ENCODE measurements around the gene DSCAM. TPM values are rescaled to one million over a fixed set of nuclear protein-coding genes. Genes with fewer than 3 reads are reported as not detected.

DSCAM gene
- total and polyA plus RNA-seq, 2 donors (not counting 1 experiment from before 2014, with no cell fraction given) = not detected

- H3K4me3 ChIP-seq (ENCODE audit: control extremely low read depth in 1 of 5, extremely low read depth in 1 of 5, insufficient read depth in 1 of 5, low read depth in 2 of 5, low read length in 4 of 5) = no peak overlapping the region
- H3K9me3 ChIP-seq (ENCODE audit: control extremely low read depth in 1 of 3, control insufficient read depth in 2 of 3, insufficient read depth in 1 of 3, low read length in 2 of 3) = peaks cover 0 to 19% (median 0%) of the 10 kb centered on the region in 3 donors
- WGBS (ENCODE audit: insufficient coverage) = 91% methylated on average over 4 of the region's 5 CpGs
- TF ChIP-seq CTCF (IDR thresholded peaks at IDR 0.05) = no peak
- TF ChIP-seq EZH2 (IDR thresholded peaks at IDR 0.05; ENCODE audit: borderline replicate concordance, insufficient read depth, low read depth, low read length, poor library complexity, severe bottlenecking) = no peak
- H3K27me3 ChIP-seq (replicated peaks in 1 of 4; ENCODE audit: control extremely low read depth in 1 of 4, control insufficient read depth in 3 of 4, insufficient read depth in 4 of 4, low read length in 3 of 4) = peaks cover 0 to 19% (median 6%) of the 10 kb centered on the region in 4 experiments
- no peak for ATAC-seq (ENCODE audit: low read depth)
- H2AFZ ChIP-seq (ENCODE audit: insufficient read depth, low read depth, low read length, poor library complexity, severe bottlenecking) = no peak overlapping the region
- no peaks in the 10 kb centered on the region for H4K20me1 ChIP-seq (ENCODE audit: control insufficient read depth, insufficient read depth, low read length, poor library complexity, severe bottlenecking)
- ChIA-PET POLR2A (no interaction called here), CTCF (interaction anchor here (0.6 kb wide), 1 partner anchor 173 kb away, joined by 3 read pairs; no protein-coding TSS in a partner anchor)
- no peak for DNase-seq
- H3K9me3 Mint-ChIP-seq (ENCODE audit: insufficient read depth) = no peaks in the 10 kb centered on the region
- H3K4me2 ChIP-seq (replicated peaks; ENCODE audit: low read depth, low read length, poor library complexity, severe bottlenecking) = no peak overlapping the region
- peaks cover 41% of the 10 kb centered on the region for H3K27me3 Mint-ChIP-seq
- no peak overlapping the region for H3K9ac ChIP-seq (ENCODE audit: low read length)
- no peaks in the 10 kb centered on the region for H3K4me1 ChIP-seq (ENCODE audit: control insufficient read depth in 2 of 2, insufficient read depth in 2 of 2, low read length in 2 of 2)
- no peak overlapping the region for H3K4me3 Mint-ChIP-seq
- no peaks in the 10 kb centered on the region for H3K79me2 ChIP-seq (ENCODE audit: control insufficient read depth, insufficient read depth, low read length)
- H3K27ac ChIP-seq (ENCODE audit: low read length in 2 of 2) = no peak overlapping the region
- H3K27ac Mint-ChIP-seq = no peak overlapping the region
- H3K4me1 Mint-ChIP-seq = no peaks in the 10 kb centered on the region
- intact Hi-C loops (cut with micrococcal nuclease) = no loop called here
- H3K36me3 ChIP-seq (replicated peaks in 1 of 2; ENCODE audit: control extremely low read depth in 1 of 2, control insufficient read depth in 1 of 2, extremely low read depth in 1 of 2, insufficient read depth in 2 of 2, low read length in 1 of 2) = no peaks in the 10 kb centered on the region
These were observed 2.0 kb downstream of the DSCAM start for GRCh38 chr21:40844935-40845334.

- Histone ChIP-seq H3K4me3 (ENCODE audit: control extremely low read depth in 1 of 5, extremely low read depth in 1 of 5, insufficient read depth in 1 of 5, low read depth in 2 of 5, low read length in 4 of 5) (no peak overlapping the region), H3K4me2 (replicated peaks; ENCODE audit: low read depth, low read length, poor library complexity, severe bottlenecking) (no peak overlapping the region), H2AFZ (ENCODE audit: insufficient read depth, low read depth, low read length, poor library complexity, severe bottlenecking) (no peak overlapping the region), H4K20me1 (ENCODE audit: control insufficient read depth, insufficient read depth, low read length, poor library complexity, severe bottlenecking) (no peaks in the 10 kb centered on the region), H3K4me1 (ENCODE audit: control insufficient read depth in 2 of 2, insufficient read depth in 2 of 2, low read length in 2 of 2) (no peaks in the 10 kb centered on the region), H3K27me3 (replicated peaks in 1 of 4; ENCODE audit: control extremely low read depth in 1 of 4, control insufficient read depth in 3 of 4, insufficient read depth in 4 of 4, low read length in 3 of 4) (peaks cover 0 to 15% (median 6%) of the 10 kb centered on the region in 4 experiments), H3K9ac (ENCODE audit: low read length) (no peak overlapping the region), H3K9me3 (ENCODE audit: control extremely low read depth in 1 of 3, control insufficient read depth in 2 of 3, insufficient read depth in 1 of 3, low read length in 2 of 3) (peaks cover 0 to 12% (median 0%) of the 10 kb centered on the region in 3 donors), H3K79me2 (ENCODE audit: control insufficient read depth, insufficient read depth, low read length) (no peaks in the 10 kb centered on the region), H3K36me3 (replicated peaks in 1 of 2; ENCODE audit: control extremely low read depth in 1 of 2, control insufficient read depth in 1 of 2, extremely low read depth in 1 of 2, insufficient read depth in 2 of 2, low read length in 1 of 2) (no peaks in the 10 kb centered on the region), H3K27ac (ENCODE audit: low read length in 2 of 2) (no peak overlapping the region)
- POLR2A ChIA-PET = no interaction called here
- CTCF ChIA-PET = no interaction called here
- no peak for TF ChIP-seq EZH2 (IDR thresholded peaks at IDR 0.05; ENCODE audit: borderline replicate concordance, insufficient read depth, low read depth, low read length, poor library complexity, severe bottlenecking)
- no peak for TF ChIP-seq CTCF (IDR thresholded peaks at IDR 0.05)
- no peak overlapping the region for H3K4me3 Mint-ChIP-seq
- intact Hi-C loops (cut with micrococcal nuclease) = no loop called here
- WGBS (ENCODE audit: insufficient coverage) = 57% methylated on average over 11 of the region's 11 CpGs
- ATAC-seq (ENCODE audit: low read depth) = no peak
- no peak overlapping the region for H3K27ac Mint-ChIP-seq
- H3K4me1 Mint-ChIP-seq = no peaks in the 10 kb centered on the region
- H3K9me3 Mint-ChIP-seq (ENCODE audit: insufficient read depth) = no peaks in the 10 kb centered on the region
- peaks cover 27% of the 10 kb centered on the region for H3K27me3 Mint-ChIP-seq
- DNase-seq = no peak
These were observed 4.8 kb downstream of the DSCAM start for GRCh38 chr21:40842197-40842552.
